GM12874 (cell line): Measurements from ENCODE around the gene HGS.

Experiments
- TF ChIP-seq, protein P1 (sequence below): IDR thresholded peaks from 2 replicates; pipeline ENCODE4 v1.5.1; 2011; ENCODE audit warnings: low read depth, mild to moderate bottlenecking, control low read depth, low read length, moderate library complexity; ENCODE audit not compliant: insufficient read depth

HGS gene

DNA sequence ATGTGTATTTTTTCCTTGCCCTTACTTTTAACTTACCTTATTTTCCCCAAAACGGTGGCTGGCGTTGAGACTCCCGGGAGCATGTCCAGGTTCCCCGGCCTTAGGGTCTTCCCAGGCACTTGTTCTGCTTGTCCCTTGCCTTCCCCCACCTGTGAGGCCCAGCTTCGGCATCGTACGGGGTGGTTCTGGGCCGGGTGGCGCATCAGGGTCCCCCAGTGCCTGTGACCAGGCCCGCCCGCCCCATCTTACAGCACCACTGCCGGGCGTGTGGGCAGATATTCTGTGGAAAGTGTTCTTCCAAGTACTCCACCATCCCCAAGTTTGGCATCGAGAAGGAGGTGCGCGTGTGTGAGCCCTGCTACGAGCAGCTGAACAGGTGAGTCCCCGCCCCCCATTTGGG, 7.4 kb downstream of the HGS start:
- TF ChIP-seq, protein P1, sequence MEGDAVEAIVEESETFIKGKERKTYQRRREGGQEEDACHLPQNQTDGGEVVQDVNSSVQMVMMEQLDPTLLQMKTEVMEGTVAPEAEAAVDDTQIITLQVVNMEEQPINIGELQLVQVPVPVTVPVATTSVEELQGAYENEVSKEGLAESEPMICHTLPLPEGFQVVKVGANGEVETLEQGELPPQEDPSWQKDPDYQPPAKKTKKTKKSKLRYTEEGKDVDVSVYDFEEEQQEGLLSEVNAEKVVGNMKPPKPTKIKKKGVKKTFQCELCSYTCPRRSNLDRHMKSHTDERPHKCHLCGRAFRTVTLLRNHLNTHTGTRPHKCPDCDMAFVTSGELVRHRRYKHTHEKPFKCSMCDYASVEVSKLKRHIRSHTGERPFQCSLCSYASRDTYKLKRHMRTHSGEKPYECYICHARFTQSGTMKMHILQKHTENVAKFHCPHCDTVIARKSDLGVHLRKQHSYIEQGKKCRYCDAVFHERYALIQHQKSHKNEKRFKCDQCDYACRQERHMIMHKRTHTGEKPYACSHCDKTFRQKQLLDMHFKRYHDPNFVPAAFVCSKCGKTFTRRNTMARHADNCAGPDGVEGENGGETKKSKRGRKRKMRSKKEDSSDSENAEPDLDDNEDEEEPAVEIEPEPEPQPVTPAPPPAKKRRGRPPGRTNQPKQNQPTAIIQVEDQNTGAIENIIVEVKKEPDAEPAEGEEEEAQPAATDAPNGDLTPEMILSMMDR: no peak

DNA sequence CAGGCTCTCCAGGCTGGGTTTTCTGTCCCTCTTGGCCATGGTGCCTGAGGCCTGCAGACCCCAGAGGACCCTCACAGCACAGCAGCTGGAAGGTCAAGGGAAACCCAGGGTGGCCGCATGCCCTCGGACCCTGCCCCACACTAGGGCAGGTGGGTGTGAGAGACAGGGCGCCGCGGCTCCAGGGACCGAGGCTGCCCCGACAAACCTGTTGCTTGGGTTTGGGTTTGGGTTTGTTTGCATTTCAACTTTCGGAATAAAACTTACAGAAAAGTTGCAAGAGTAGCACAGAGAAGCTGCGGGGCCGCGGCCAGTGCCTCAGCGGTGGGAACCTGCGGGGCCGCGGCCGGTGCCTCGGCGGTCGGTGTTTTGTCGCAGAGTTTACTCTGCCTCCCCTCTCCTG, 7.8 kb downstream of the HGS start:
- TF ChIP-seq, protein P1: no peak

DNA sequence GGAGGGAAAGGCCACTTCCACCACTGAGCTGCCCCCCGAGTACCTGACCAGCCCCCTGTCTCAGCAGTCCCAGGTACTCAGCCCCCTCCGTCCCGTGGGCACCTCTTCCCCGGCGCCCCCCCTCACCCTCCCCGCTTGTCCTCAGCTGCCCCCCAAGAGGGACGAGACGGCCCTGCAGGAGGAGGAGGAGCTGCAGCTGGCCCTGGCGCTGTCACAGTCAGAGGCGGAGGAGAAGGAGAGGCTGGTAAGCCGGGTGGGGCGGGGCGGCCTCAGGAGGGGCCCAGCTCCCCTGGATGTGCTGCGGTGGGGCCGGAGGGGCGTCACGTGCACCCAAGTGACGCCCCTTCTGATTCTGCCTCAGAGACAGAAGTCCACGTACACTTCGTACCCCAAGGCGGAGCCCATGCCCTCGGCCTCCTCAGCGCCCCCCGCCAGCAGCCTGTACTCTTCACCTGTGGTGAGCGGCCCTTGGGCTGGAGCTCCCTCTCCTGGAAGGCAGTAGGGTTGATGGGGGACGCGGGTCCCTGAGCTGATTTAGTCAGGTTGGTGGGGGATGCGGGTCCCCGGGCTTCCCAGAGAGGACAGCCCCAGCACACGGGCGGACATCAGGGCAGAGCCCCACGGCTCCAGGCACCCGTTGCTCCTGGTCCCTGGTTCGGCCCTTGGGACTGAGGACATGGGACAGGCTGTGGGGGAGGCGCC, 9.8 kb downstream of the HGS start:
- TF ChIP-seq, protein P1: no peak

- TF ChIP-seq, protein P1: no peak
Measured at GRCh38 chr17:81694810-81695209, 11.0 kb downstream of the HGS start.

DNA sequence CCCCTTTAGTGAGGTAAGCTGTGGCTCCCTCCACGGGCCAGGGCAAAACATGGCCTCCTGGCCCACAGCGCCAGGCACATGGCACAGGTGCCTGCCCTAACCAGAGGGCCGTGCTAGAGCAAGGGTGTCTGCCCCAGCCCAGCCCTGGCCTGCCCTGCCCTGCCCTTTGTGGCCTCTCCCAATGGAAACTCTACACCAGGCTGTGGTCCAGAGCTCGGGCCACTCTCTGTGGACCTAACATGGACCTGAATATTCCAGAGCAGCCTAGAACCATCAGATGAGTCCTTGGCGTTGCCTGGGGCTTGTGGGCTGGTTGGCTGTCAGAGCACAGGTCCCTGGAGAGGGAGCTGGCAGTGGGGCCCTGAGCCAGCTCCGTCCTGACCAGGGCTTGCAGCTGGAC, 11.4 kb downstream of the HGS start:
- TF ChIP-seq, protein P1: no peak

DNA sequence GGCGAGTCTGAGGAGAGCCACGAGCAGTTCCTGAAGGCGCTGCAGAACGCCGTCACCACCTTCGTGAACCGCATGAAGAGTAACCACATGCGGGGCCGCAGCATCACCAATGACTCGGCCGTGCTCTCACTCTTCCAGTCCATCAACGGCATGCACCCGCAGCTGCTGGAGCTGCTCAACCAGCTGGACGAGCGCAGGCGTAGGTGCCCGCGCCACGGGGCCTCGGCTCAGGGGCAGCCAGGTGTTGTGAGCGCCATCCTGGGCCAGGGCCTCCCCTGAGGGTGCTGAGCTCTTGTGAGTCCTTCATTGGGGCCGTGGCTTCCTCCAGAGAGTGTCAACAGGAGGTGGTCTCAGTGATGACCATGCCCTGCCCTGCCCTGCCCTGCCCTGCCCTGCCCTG, 12.0 kb downstream of the HGS start:
- TF ChIP-seq, protein P1: no peak

DNA sequence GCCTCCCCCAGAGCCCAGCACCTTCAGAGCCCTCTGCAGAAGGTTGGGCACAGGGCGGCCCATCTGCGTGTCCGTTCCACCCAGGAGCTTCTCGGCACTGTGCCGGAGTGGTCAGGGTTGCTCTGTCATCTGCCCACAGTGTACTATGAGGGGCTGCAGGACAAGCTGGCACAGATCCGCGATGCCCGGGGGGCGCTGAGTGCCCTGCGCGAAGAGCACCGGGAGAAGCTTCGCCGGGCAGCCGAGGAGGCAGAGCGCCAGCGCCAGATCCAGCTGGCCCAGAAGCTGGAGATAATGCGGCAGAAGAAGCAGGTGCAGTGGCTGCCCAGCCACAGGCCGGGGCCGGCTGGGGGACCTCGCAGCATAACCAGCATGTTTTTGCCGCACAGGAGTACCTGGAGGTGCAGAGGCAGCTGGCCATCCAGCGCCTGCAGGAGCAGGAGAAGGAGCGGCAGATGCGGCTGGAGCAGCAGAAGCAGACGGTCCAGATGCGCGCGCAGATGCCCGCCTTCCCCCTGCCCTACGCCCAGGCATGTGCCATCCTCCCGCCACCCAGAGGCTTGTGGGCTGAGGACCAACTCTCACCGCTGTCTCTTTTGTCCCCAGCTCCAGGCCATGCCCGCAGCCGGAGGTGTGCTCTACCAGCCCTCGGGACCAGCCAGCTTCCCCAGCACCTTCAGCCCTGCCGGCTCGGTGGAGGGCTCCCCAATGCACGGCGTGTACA, 12.6 kb downstream of the HGS start:
- TF ChIP-seq, protein P1: no peak
